Spinal cord (tissue), 10 donors: ENCODE results near the gene NYAP2. TPM values are rescaled to one million over a fixed set of nuclear protein-coding genes. Genes with fewer than 3 reads are reported as not detected.

Experiments
- DNase-seq, 6 donors: peaks; one replicate each; pipeline versions ENCODE4 v3.0.0 to v3.0.0-alpha.2; 2013 to 2015; ENCODE audit warnings: low spot score in 6 of 6, low read depth in 4 of 6
- H3K27ac ChIP-seq: one replicate; pipeline ENCODE4 v1.5.1; 2013; ENCODE audit warnings: low read depth, low read length, control low read depth
- H3K27me3 ChIP-seq: one replicate; pipeline ENCODE4 v1.6.1; 2013; ENCODE audit warnings: low read length; ENCODE audit not compliant: control insufficient read depth, insufficient read depth
- H3K36me3 ChIP-seq: one replicate; pipeline ENCODE4 v1.6.1; 2013; ENCODE audit warnings: low read length; ENCODE audit not compliant: control insufficient read depth, insufficient read depth
- H3K4me1 ChIP-seq: one replicate; pipeline ENCODE4 v1.6.1; 2013; ENCODE audit warnings: low read length; ENCODE audit not compliant: control insufficient read depth, insufficient read depth
- H3K4me3 ChIP-seq: one replicate; pipeline ENCODE4 v1.5.1; 2013; ENCODE audit warnings: low read depth, low read length, control low read depth
- H3K9me3 ChIP-seq: one replicate; pipeline ENCODE4 v1.6.1; 2013; ENCODE audit warnings: low read length; ENCODE audit not compliant: control insufficient read depth, insufficient read depth
- WGBS: methylation state at CpG from one replicate; pipeline ENCODE4 v1.1.5; 2013; ENCODE audit warnings: missing lambda C conversion rate; ENCODE audit not compliant: insufficient coverage; 5-methylcytosine and 5-hydroxymethylcytosine counted together
- polyA plus RNA-seq, 2 donors: library from polyadenylated mRNA; unstranded; fragments of 120-200 nt; gene quantifications; one replicate each; pipeline ENCODE4 v1.2.1, GENCODE V29; 2013; ENCODE audit not compliant: insufficient read length in 2 of 2
- total RNA-seq, 2 donors: library from RNA; depleted of rRNA in 1 of 2; stranded (reverse); fragments of 120-200 nt in 1 of 2; fragments of >200 nt in 1 of 2; gene quantifications; one replicate each; pipeline versions ENCODE4 v1.2.3 to v1.2.4, GENCODE V29; 2013 to 2014
- donor health status: healthy.

NYAP2 gene
- total and polyA plus RNA-seq, 4 donors, result 3.7 to 12.6 (median 7.2) TPM

DNA sequence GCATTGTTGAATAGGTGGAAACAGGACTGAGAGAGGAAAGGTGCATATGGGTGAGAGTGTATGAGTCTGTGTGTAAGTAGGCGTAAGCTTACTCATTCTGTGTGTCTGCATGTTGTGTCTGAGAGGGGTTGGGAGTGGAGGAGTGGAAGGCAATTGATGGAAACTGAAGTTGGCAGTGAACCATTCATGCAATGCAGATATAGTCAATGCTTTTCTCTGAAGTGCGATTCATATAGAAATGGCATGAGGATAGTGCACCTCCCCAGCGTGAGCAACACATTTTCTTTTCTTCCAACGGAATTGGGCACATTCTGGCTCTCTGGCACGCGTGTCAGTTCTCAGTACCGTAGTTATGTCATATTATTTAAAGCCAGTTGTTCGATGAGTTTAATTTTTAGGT is 250.5 kb downstream of the NYAP2 start:
- DNase-seq, result peak in 1 of 6 donors; percentile 59
- H3K36me3 ChIP-seq, result no peaks in the 10 kb centered on the region
- H3K27ac ChIP-seq, result no peak overlapping the region
- no peaks in the 10 kb centered on the region for H3K27me3 ChIP-seq
- H3K4me3 ChIP-seq, result no peak overlapping the region
- no peaks in the 10 kb centered on the region for H3K9me3 ChIP-seq
- H3K4me1 ChIP-seq, result no peaks in the 10 kb centered on the region
- WGBS, result 87% methylated on average over 6 of the region's 8 CpGs

DNA sequence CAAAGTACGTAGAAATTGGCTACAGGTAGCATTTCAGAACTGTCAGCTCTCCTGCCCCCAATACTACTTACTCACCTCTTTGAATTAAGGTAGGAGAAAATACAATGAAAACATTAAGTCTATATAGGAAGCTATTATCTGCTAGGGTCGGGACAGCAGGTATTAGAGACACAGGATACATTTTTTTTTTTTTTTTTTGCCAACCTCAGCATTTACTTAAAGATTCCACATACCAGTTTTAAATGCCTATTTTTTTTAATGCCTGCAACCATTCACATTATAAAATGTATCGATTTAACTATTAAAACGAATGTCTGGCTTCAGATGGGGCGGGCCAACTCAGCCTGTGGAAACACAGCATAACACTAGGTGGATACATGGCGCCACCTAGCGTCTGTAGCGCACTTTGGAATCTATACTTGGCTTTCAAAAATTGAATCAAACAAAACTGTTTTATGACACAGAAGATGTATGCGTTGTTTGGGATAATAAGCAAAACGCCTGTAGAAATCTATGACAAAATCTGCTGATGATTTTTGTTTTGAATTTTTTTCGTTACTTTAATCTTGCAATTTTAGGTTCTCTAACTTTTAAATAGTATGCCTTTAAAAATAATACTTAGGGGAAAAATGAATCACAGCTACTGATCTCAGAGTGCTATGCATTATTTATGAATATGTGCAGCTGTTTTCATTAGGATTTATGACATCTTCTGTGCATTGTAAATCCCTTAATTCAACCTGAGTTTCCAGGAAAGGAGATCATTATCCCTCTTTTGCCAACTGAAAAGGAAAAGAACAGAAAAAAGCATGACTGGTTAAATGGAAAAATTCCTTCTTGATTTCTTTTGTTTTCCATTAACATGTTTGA is 261.0 kb downstream of the NYAP2 start:
- Histone ChIP-seq H3K27ac (no peak overlapping the region), H3K36me3 (no peaks in the 10 kb centered on the region), H3K27me3 (no peaks in the 10 kb centered on the region), H3K9me3 (no peaks in the 10 kb centered on the region), H3K4me1 (no peaks in the 10 kb centered on the region), H3K4me3 (no peak overlapping the region)
- WGBS, result 5% methylated on average over 3 of the region's 11 CpGs
- DNase-seq, result peak in 5 of 6 donors; percentile 67 to 96 (median 80)

DNA sequence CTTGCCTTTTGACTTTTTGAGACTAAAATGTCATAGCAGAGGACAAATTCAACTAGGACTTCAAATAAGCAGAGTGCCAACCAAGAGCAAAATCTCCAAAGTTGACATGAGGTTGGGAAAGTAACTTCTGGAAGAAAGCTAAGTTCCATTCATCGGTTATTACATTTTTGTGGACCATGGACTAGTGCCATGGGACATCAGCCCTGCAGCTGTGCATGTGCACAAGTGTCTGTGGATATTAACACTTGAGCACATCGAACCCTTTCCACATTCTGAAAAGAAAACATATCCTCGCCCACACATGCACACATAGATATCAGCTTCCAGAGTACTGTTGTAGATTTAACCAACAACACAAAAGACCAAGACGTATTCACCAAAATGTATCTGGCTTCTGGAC is 262.6 kb downstream of the NYAP2 start:
- 75% methylated on average over 1 of the region's 4 CpGs for WGBS
- Histone ChIP-seq H3K4me3 (no peak overlapping the region), H3K27ac (no peak overlapping the region), H3K36me3 (no peaks in the 10 kb centered on the region), H3K4me1 (no peaks in the 10 kb centered on the region), H3K27me3 (no peaks in the 10 kb centered on the region), H3K9me3 (no peaks in the 10 kb centered on the region)
- DNase-seq, result no peak

DNA sequence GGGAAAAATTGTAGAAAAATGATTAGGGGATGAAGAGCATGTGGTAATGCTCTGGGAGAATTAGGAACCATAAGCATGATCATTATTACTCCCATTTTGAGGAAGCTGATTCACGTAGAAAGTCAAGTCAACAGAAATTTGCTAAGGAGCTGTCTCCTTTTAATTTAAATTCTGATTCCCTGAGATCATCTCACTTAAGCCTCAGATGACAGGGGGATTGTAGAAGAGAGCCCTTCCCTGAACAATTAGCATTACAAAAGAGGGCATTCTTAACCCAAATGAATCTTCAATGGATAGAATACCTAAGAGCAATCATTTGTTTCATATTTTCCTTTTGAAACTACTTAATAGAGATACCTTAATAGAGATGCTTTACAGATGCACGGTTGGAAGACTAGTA is 267.9 kb downstream of the NYAP2 start:
- Histone ChIP-seq H3K9me3 (no peaks in the 10 kb centered on the region), H3K27me3 (no peaks in the 10 kb centered on the region), H3K36me3 (no peaks in the 10 kb centered on the region), H3K4me1 (no peaks in the 10 kb centered on the region), H3K4me3 (no peak overlapping the region), H3K27ac (no peak overlapping the region)
- no peak for DNase-seq
- no CpG with 5 or more reads among the region's 2 CpGs for WGBS

DNA sequence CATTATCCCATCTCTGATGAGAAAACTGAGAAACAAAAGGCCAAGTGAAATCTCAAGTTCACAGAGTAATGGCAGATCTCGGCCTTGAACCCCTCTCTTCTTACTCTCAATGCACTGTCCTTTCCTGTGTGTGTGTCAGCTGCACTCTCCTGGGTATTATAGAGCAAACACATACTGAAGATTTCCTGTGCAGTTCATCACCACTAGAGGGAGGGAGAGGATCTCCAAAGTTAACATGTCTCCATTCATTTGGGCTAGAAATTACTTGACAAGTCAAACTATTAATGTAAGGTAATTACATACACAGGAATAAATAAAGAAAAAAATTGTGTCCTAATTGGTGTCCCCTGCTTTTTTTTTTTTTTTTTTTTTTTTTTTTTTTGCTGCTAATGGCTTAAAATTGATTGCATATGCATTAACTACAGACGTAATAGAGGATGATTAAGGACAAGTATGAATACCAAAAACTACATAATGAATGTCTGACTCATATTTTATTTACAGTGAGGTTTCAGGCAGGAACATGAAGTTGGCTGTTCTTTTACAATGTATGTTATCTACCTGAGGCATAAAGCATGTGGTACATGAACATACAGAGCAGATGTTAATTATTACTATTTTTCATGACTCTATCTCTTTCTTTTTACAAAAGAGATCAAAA is 269.2 kb downstream of the NYAP2 start:
- WGBS, result no CpG with 5 or more reads among the region's 2 CpGs
- Histone ChIP-seq H3K4me3 (no peak overlapping the region), H3K27me3 (no peaks in the 10 kb centered on the region), H3K4me1 (no peaks in the 10 kb centered on the region), H3K9me3 (no peaks in the 10 kb centered on the region), H3K27ac (no peak overlapping the region), H3K36me3 (no peaks in the 10 kb centered on the region)
- DNase-seq, result peak in 4 of 6 donors; percentile 39 to 92 (median 68)

DNA sequence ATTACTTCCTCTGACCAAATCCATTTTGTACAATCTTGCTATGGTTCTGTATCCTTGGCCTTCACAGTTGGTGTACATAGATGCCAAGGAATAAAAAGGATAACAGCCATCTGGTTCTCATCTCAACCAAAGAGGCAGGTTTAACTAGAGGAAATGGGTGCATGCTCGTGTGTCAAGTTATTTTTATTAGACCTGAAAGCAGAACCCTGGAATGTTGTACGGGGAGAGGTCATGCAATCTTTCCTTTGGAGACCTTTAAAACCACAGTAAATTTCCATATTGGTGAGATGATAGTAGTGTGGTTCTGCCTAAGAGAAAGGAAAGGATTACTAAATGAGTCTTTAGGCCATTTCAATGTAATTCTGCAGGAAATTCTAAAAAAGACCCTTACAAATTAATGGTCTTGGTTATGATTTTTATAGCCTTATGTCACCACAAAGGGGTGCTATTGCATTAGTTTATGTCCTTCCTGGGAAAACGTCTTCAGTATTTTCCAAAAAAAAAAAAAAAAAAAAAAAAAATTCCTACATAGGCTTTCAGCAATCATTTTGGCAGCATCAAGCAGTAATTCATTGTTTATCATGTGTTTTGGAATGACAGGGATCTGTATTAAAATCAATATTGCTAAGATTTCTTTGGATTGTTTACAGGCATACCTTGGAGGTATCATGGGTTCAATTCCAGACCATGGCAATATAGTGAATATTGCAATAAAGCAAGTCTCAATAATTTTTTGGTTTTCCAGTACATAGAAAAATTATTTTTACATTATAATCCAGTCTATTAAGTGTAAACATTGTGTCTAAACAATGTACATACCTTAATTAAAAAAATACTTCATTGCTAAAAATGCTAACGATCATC is 270.8 kb downstream of the NYAP2 start:
- 71% methylated on average over 1 of the region's 4 CpGs for whole genome bisulfite sequencing
- Histone ChIP-seq H3K9me3 (no peaks in the 10 kb centered on the region), H3K4me1 (no peaks in the 10 kb centered on the region), H3K27ac (no peak overlapping the region), H3K36me3 (no peaks in the 10 kb centered on the region), H3K27me3 (no peaks in the 10 kb centered on the region), H3K4me3 (no peak overlapping the region)
- peak in 3 of 6 donors; percentile 36 to 88 (median 76) for DNase-seq

DNA sequence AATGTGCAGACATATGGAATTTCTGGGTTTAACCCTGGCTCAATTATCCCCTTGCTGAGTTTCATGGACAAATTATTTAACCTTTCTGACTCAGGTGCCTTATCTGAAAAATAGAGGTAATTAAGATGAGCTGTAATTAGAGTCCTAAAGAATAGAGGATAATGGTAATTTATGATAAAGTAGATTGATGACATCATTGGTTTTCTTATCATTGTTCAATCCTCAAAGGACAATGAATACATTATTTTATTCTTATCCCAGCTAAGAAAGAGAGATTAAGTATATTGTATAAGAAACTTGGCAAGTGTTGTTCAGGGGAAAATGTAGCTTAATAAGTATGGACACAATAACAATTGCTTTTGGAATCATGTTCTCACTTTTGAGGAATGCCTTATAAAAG is 279.3 kb downstream of the NYAP2 start:
- H3K27ac ChIP-seq, result no peak overlapping the region
- no peak for DNase-seq
- H3K4me1 ChIP-seq, result no peaks in the 10 kb centered on the region
- H3K9me3 ChIP-seq, result no peaks in the 10 kb centered on the region
- H3K4me3 ChIP-seq, result no peak overlapping the region
- no peaks in the 10 kb centered on the region for H3K36me3 ChIP-seq
- H3K27me3 ChIP-seq, result no peaks in the 10 kb centered on the region

DNA sequence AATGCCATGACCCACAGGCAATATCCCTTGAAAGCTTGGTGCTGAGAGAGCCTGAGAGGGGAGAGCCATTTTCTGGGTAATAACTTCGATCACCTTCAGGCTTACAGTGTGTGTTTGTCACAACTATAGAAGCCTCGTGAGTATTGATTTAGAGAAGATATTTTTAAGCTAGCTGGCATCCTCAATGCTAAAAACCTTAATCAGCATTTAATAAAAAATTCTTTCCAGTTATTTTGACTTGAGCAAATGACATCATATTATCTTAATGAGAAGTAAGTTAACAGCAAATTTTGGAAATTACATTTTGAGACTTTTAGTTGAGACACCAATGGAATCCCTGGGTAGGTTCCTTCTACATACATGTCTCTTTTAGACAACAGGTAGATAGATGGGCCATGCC is 283.7 kb downstream of the NYAP2 start:
- Histone ChIP-seq H3K4me1 (no peaks in the 10 kb centered on the region), H3K4me3 (no peak overlapping the region), H3K27me3 (no peaks in the 10 kb centered on the region), H3K9me3 (no peaks in the 10 kb centered on the region), H3K27ac (no peak overlapping the region), H3K36me3 (no peaks in the 10 kb centered on the region)
- DNase-seq, result no peak
- WGBS, result no CpG with 5 or more reads among the region's 2 CpGs

DNA sequence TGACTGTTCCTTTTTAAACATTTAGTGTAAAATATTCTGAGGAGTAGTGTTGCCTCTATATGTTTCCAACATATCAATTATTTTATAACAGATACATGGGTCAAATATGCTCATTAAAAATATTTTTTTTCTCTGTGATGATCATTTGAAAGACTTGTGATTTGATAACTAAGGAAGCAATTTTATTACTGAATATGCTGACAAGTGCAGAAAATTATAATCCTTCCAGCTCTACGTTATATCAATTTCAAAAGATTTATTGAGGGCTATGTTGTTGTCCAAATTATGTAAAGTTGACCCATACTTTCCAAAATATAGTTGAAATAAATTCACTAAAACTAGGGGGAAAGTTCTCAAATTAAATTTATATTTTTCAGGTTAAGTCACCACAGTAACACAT is 290.6 kb downstream of the NYAP2 start:
- no peaks in the 10 kb centered on the region for H3K36me3 ChIP-seq
- no CpG with 5 or more reads among the region's 1 CpG for WGBS
- DNase-seq, result no peak
- no peak overlapping the region for H3K4me3 ChIP-seq
- no peak overlapping the region for H3K27ac ChIP-seq
- no peaks in the 10 kb centered on the region for H3K9me3 ChIP-seq
- no peaks in the 10 kb centered on the region for H3K4me1 ChIP-seq
- H3K27me3 ChIP-seq, result no peaks in the 10 kb centered on the region
